ENCODE results near the gene NOS1AP.

- TF ChIP-seq CTCF (IDR thresholded peaks at IDR 0.05; ENCODE audit: low read depth, low read length) (no peak), POLR2A (IDR thresholded peaks at IDR 0.05; ENCODE audit: extremely low read depth, insufficient read length) (no peak), MAX (IDR thresholded peaks at IDR 0.05; ENCODE audit: low read depth, low read length) (no peak), MYC (IDR thresholded peaks at IDR 0.05; ENCODE audit: low read depth, low read length) (no peak)
Measured at GRCh38 chr1:162207862-162208261, 138.4 kb downstream of the NOS1AP start.
